ENCODE measurements around the gene TUFM.
"Not testable (repeated sequence)": the region's sequence is repeated elsewhere in the genome, so short reads cannot be mapped to it uniquely, and the experiment has no call there.

TUFM gene

DNA sequence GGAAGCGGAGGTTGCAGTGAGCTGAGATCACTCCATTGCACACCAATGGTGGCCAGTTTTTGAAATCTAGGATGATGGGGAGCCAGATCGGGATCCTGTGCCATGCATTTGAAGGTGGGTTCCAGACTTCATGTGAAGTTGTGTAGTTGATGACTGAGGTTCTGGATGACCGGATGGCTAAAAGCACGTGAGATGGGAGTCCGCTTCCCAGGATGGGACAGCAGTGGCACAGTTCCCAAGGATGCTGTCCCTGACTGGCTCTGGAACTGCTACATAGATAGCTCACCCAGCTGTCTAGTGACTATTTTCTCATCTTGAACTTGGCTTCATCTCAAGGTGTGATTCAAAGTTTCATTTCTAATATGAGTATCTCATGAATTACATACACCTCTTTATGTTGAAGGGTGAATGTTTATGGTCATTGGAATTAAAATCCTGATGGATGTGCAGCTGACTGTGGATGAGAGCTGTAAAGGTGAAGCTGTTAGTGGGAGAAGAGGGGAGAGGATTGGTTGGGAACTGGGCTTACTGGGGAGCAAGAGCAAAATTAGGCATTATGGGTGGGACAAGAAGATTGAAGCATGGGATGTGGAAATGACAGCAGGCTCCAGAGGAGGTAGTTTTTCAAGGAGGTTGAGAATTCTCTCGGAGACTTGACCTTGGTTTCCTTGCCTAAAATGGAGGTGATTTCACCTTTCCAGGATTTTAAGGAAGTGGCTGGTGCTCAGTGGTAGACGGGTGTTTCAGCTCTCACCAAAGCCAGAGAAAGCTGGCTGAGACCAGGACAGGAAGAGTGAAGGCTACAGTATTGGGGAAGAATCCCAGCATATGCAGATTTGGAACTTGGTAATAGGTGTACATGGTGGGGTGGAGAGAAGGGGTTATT lies 8.2 kb downstream of the TUFM start:
- DNase-seq = no peak

DNA sequence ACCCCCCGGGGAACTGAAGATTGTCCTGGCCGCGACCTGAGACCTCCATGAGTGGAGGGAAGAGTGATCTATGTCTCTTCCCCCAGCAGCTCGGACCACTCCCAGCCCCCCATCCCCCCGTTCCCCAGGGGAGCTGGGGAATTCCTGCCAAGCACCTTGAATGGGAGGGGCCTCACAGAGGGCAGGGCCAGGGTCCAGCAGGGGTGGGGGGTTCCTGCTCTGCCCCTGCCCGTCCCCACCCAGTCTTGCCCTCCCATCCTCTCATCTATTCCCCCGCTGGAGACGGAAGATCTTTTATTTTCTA lies 9.4 kb downstream of the TUFM start:
- no peak for DNase-seq

DNA sequence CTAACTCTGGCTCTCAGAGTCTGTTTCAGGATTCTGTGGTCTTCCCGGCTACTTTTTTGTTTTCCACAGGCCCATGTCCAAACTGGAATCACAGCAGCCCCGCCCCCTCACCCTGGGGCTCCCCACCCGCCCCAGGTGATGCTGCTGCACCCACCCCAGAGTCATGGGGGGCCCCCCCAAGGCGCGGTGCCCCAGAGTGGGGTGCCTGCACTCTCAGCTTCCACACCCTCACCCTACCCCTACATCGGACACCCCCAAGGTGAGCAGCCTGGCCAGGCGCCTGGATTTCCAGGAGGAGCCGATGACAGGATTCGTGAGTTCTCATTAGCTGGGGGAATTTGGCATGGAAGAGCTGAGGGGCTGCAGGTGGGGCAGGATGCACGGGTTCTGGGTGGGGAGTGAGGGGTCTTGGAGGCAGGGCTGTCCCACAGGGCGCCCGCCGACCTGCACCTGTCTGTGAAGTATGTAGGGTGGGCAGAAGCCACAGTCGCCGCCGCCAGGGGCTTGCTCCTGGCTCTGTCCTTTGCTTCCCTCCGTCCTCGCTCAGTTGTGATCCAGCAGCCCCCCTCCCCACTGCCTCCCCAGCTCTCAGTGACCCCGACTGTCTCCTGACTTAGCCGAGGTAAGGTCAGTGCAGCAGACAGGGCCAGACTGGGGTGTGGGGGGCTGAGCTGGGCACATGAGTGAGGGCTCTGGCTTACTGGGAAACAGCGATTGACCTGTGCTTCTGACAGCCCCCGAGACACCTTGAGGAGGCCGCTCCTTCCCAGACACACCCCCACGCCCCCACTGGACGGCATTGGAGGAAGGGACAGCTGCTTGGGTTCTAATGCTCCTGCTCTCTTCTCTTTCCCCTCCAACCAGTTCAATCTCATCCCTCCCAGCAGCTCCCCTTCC lies 10.0 kb downstream of the TUFM start:
- no peak for DNase-seq

DNA sequence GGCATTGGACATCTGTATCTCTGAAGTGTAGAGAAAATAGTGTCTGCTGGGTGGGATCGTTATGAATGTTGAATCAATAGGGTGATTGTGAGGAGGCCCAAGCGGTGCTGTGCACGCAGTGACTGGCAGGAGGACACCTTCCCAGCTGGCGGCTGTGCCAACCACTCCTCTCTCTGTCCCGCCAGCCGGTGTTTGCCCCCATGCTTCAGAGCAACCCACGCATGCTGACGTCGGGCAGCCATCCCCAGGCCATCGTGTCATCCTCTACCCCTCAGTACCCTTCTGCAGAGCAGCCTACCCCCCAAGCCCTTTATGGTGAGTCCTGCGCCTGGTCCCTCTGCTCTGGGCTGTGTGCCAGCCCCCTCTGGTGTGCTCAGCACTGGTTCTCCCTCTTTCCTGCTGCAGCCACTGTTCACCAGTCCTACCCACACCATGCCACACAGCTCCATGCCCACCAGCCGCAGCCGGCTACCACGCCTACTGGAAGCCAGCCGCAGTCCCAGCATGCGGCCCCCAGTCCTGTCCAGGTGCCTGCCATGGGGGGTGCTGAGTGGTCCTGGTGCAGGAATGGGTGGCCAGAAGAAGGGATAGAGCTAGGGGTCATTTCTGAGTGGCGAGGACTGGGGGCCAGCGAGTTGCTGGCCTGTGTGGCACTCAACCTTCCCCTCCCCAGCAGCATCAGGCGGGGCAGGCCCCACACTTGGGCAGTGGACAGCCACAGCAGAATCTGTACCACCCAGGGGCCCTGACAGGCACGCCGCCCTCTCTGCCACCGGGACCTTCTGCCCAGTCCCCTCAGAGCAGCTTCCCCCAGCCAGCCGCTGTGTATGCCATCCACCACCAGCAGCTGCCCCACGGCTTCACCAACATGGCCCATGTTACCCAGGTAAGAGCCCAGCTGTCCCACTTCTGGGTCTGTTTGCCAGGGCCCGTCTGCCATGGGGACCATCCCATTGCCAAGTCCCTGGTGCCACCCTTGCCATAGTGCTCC lies 11.0 kb downstream of the TUFM start:
- DNase-seq = no peak

DNA sequence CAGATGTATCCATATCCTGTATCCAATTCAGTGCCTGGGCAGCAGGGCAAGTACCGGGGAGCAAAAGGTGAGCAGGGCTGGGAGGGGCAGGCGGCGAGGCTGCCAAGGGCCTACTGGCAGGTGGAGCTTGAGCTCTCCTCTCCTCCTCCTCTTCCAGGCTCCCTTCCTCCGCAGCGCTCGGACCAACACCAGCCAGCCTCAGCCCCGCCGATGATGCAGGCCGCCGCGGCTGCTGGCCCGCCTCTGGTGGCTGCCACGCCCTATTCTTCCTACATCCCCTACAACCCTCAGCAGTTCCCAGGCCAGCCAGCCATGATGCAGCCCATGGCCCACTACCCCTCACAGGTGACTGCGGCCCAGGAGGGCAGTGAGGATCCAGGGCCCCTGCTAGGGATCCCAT lies 11.8 kb downstream of the TUFM start:
- no peak for DNase-seq

DNA sequence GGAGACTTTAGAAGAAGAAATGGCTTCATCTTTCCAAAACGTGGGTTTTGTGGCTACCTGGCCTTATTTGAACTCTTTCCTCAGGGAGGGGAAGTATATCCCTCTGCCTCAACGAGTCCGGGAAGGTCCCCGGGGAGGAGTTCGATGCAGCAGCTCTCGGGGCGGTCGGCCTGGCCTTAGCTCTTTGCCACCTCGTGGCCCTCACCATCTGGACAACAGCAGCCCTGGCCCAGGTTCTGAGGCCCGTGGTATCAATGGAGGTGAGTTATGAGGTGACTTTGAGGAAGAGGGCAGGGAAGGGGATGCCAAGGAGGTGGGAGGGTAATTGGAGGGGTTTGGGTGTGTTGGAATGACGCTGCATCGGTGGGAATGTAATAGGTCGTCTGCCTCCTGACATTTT lies 15.6 kb downstream of the TUFM start:
- DNase-seq = no peak

DNA sequence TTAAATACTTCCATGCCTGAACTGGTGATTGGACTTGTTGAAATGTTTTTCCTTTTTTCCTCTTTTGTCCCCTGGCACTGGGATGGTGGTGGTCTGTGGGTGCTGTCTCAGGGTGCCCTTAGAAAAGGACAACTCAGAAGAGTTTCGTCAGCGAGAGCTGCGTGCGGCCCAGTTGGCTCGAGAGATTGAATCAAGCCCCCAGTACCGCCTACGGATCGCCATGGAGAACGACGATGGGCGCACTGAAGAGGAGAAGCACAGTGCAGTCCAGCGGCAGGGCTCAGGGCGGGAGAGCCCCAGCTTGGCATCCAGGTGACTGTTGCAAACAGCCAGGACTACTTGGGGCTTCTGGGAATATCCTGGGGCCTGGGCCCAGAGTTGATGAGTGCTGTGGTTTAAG lies 16.4 kb downstream of the TUFM start:
- no peak for DNase-seq

DNA sequence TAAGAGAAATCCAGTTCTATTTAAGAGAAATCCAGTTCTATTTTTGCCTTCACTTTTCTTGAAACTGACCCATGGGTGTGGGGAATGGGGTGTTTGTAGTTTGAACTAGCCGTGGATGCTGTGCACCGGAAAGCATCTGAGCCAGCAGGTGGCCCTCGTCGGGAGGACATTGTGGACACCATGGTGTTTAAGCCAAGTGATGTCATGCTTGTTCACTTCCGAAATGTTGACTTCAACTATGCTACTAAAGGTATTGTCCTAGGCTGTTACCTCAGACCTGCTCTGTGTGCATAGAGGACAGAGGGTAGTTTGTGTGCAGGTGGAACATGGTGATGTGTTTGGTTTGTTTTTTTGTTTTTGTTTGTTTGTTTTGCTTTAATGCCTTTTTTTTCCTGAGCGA lies 20.0 kb downstream of the TUFM start:
- DNase-seq = no peak

DNA sequence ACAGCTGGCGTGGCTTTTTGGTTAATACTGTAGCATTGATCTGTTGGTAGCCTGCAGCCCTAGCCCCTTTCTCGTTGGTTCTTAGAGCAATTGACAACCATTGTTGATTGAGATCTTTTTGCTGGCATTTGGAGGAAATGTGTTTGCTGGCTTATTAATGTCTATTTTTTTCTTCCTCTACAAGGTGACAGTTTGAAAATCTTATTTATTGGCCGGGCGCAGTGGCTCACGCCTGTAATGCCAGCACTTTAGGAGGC lies 21.5 kb downstream of the TUFM start:
- DNase-seq = no peak

DNA sequence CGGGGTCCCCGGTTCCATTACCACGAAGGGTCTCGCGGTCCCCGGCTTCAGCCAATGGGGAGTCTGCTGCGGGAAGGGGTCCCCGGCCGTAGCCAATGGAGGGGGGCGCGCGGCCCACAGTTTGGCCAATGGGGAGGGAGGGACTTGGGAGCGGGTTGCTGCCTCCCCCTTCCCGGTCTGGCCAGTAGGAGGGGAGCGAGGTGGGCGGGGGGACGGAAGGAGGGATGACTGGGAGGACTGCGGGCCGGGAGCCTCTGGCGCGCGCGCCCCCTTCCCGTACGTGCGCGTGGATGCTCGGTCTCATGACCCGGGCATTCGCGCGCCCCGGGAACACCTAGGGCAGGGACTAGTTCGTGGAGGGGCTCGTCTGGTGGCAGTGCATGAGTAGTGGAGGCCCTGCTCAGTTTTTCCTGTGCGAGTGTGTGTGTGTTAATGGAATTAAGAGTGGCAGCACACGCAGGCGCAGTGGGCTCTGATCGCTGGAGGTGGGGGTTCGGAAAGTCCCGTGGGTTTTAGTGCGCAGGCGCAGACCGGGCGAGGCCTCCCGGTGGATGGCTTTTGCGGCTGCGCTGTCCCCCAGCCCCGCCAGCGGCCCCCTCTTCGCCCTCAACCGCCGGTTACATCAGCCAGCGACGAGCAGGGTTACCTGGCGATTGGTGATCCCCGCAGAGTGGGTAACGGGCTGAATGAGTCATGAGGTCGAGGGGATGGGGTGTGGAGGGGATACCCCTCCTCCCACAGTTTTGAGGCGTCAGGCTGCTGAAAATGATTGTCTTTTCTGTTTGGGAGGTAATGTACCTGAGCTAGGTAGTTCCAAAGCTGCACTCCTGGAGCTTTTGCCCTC lies 22.1 kb downstream of the TUFM start:
- DNase-seq = peak; percentile 96

DNA sequence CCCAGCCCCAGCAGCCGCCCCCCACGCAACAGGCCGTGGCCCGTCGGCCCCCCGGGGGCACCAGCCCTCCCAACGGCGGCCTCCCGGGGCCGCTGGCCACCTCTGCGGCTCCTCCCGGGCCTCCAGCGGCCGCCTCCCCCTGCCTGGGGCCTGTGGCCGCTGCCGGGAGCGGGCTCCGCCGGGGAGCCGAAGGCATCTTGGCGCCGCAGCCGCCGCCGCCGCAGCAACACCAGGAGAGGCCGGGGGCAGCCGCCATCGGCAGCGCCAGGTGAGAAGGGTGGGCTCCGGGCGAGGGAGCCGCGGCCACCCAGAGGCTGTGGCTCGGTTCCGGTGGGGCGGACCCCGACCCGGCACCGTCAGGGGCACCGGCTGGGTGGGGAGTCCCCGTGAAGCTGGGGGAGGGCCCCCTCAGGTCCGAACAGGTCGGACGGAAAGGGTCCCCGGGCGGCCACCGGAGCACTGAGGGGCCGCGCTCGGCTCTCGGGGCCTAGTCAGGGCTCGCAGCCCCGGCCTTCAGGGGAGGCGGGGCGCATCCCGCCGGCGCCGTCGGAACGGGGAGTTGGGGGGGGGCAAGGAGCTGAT lies 22.8 kb downstream of the TUFM start:
- DNase-seq = no peak

DNA sequence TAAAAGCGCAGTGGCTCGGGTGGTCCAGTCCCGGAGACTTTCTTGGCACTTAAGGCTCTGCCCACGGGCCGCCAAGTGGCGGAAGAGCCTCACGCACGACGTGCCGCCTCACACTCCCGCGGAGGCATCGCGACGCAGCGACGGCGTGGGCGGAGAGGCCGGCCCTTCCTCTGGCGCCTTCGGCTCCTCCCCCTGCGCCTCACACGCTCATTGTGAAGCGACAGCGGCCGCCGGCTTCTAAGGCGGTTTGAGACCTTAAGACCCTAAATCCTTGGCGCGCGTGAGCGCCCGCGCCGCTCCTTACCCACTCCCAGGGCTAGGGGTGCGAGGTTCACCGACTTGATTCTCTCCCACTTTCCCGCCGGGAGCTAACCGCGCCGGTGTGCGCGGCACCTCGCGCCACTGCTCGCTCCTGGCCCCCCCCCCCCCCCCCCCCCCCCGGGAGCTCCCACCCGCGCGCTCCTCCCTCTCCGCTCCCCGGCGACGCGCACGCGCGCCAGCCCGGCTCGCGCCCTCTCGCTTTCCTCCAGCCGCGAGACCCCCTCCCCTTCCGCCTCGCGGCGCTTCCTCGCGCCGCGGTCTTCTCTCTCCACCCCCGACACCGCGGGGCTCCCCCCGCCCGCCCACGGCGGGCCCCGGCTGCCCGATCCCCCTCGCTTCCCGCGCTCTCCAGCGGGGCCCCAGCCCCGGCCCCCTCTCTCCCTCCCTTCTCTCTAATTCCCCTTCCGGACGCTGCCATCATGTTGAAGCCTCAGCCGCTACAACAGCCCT lies 23.4 kb downstream of the TUFM start, which contains the start of gene ATXN2L:
Gene ATXN2L (plus strand): TSS at position 480 of the 771 bp plus-strand sequence. CDS start 261 bp downstream, at position 741.
- peak; percentile 94 for DNase-seq

DNA sequence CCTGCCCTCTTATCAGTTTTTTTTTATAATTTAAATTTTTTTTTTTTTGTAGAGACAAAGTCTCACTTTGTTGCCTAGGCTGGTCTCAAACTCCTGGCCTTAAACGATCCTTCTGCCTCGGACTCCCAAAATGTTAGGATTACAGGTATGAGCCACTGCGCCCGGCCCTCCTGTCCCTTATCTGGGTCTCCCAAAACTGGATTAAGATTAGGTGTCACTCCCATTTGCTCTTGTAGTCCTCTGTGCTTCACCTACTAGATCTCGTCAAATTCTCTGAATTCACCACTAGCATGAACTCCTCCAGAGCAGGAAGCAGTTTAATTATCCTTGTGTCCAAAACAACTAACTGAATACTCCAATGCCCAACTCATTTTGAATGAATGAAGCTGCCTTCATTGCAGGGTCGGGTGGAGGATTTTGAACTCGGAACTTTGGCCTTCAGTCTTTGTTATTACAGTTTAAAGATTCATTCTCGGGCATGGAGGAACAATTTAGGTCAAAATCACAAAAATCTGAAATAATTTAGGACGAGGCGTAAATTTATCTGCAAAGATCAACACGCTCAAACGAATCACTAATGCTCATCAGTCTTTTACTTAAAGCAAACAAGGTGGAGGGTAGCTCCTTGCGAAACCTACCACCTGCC lies 24.2 kb downstream of the TUFM start:
- no peak for DNase-seq

DNA sequence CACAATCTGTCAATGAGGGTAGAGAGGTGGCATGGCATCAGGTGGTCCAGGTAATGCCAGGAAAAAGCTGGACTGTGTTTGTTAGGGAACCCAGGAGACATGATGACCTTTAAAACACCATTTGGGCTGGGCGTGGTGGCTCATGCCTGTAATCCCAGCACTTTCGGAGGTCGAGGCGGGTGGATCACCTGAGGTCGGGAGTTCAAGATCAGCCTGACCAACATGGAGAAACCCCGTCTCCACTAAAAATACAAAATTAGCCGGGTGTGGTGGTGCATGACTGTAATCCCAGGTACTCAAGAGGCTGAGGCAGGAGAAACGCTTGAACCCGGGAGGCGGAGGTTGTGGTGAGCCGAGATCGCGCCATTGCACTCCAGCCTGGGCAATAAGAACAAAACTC lies 25.6 kb downstream of the TUFM start:
- DNase-seq = not testable (repeated sequence)

DNA sequence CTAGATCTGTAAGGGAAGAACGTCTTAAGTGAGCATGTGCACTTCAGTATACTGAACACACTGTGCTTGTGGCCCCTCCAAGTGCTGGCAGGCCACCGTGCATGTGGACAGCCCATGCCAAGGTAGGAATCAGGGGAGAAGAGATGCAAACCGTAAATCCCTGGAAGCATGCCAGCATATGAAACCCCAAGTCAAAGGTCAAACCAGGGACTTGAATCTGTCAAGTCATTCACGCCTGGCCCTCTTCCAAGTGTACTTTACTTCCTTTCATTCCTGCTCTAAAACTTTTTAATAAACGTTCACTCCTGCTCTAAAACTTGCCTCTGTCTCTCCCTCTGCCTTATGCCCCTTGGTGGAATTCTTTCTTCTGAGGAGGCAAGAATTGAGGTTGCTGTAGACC lies 26.1 kb downstream of the TUFM start:
- no peak for DNase-seq

DNA sequence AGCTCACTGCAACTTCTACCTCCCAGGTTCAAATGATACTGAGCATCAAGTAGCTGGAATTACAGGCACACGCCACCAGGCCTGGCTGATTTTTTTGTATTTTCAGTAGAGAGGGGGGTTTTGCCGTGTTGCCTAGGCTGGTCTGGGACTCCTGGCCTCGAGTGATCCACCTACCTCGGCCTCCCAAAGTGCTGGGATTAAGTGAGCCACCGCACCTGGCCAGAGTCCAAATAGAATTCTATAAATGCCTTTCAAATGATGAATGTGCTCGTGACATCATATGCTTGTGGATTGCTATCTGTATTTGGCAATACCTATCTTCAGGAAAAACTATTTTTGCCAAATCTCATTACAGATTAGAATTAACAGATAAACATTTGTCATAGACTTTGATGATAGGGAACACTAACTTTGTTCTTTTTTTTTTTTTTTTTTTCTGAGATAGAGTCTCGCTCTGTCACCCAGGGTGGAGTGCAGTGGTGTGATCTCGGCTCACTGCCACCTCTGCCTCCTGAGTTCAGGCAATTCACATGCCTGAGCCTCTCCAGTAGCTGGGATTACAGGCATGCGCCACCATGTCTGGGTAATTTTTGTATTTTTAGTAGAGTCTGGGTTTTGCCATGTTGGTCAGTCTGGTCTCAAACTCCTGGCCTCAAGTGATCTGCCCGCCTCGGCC lies 38.6 kb downstream of the TUFM start:
- DNase-seq = not testable (repeated sequence)

DNA sequence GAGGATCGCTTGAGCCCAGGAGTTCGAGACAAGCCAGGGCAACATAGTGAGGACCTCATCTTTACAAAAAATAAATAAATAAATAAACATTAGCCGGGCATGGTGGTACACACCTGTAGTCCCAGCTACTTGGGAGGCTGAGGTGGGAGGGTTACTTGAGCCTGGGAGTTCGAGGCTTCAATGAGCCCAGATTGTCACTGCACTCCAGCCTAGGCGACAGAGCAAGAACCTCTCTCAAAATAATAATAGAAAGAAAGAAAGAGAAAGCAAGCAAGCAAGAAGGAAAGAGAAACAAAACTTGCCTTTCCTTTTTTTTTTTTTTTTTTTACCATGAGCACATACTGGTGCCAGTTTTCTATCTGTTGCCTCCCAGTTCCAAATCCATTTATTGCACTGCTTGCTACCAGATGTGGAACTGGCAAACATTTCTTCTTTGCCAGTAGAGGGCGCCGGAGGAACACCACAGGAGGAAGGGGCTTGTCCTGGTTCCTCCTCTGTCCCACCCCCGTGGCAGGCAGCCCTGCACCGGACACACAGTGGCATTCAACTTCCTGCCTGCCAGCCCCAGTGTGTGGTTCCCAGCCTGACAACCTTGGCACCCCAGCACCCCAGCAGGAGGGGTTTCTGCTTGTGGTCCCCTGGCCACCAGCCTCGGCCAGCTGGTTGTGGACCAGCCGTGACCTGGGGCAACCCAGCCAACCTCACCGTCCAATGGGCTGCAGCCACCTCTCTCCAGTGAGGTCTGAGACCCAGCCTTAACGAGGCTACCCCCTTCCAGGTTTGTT lies 43.7 kb downstream of the TUFM start:
- DNase-seq = peak; percentile 79

All from CD4-positive, alpha-beta T cell treated with Interleukin-21 for 1 hour (primary cell).